COLO668 (cell line): Measurements from ENCODE around the gene KLHL40.

ENCODE experiments used
- DNase-seq: peaks from one replicate; lab custom pipeline; 2025; ENCODE audit not compliant: unreplicated experiment; lab: John Stamatoyannopoulos, UW

KLHL40 gene

DNA sequence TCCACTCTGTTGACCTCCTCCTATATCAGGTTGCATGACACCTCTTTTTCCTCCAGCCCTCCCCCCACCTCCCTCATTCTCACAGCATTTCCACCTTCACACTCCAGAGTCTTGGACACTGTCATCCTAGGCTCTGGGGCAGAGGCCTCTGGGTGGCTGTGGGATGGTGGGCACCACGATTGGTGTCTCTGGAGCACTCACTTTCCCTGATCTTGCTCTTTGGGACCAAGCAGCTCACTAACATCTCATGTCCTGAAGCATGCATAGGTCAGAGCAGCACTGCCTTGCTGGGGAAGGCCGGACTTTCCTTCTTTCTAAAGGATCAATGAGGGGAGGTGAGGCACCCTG, 16.9 kb upstream of the KLHL40 start:
- no peak for DNase-seq

DNA sequence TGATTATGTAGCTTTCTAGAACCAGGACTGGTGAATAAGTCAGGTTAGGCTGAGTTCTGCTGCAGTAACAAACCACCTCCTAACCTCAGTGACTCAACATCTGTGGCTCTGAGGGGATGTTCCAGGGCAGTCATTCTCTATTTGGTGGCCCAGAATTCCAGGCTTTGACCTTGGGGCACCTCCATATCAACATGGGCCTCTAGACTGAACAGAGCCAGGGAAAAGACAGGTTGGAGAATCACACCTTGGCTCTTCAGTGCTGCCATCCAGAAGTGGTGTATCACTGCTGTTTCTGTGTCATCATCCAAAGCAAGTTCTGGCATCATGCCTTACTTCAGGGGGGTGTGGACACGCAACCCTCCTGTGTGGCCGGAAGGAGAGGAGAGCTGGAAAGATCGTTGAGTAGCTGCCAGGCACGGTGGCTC, 16.5 kb upstream of the KLHL40 start:
- DNase-seq, result no peak

DNA sequence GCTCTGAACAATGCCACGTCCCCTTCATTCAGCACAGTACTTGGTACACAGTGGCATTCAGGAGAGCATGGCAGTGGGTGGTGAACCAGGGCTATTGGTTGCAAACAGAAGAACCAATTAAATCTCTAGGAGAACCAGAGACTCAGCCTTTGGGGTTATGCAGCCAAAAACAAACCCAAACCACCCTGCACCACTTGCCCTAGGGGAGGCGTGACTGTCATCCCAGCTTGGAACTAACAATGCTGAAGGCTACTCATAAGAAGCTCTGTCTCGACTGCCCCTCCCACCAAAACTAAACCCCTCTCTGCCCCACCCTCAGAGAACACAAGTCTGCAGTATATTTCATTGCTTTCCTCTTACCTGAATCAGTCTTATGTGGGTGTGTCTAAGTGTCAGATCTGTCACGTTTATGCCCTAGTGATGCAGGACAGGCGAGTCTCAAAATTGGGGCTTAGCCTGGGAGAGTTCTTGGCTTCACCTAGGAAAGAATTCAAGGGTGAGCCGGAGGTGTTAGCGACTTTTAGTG, 15.2 kb upstream of the KLHL40 start:
- DNase-seq, result no peak

DNA sequence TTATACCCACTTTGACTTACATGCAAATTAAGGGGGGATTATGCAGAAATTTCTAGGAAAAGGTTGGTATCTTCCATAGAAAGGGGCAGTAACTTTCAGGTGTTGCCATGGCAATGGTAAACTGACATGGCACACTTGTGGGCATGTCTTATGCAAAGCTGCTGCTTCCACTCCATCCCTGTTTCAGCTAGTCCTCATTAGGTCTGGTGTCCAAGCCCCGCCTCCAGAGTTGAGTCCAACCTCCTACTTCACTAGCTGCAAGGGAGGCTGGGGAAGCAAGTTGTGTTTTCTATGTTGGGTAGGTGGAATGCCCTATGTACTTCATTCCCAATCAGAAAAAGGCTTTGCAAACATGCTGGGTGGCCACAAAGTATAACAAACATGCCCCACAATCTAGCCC, 14.7 kb upstream of the KLHL40 start:
- DNase-seq, result no peak

DNA sequence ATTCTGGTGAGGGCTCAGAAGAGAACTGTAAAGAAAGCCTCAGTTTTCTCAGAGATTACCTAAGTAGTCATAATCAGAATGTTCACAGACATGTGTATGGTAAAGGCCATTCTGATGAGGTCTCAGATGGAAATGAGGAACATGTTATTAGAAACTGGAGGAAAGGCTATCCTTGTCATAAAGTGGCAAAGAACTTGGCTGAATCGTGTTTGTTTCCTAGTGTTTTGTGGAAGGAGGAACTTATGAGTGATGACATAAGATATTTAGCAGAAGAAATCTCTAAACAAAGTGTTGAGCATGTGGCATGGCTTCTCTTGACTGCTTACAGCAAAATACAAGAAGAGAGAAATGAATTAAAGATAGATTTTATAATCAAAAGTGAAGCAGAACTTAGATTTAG, 12.8 kb upstream of the KLHL40 start:
- DNase-seq, result no peak

DNA sequence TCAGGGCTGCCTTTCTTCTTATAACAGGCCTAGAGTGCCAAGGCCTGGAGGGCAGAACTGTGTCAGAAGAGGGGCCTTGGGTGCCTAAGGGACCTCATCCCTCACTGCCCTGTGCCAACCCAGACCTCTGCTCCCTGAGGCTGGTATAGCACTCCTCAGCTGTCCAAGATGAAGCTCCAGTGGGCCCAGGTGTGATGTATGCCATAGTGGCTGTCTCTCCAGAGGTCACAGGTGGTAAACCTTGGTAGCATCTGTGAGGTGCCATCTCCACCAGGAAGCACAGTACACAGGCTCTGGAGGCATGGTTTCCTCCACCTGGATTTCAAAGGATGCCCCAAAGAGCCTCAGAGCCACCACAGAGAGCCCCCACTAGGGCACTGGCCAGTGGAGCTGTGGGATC, 12.3 kb upstream of the KLHL40 start:
- DNase-seq, result no peak

DNA sequence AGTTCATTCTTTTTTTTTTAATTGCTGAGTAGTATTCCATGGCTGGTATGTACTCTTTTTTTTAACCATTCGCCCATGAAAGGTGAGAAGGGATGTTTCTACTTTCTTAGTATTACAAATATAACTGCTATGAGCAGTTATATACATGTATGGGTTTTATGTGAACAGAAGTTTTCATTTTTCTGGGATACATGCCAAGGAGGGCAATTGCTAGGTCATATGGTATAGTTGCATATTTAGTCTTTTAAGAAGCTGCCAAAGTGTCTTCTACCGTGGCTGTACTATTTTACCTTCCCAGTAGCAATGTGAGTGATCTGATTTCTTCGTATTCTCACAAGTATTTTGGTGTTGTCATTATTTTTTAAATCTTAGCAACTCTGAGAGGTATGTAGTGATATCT, 11.2 kb upstream of the KLHL40 start:
- DNase-seq, result no peak

DNA sequence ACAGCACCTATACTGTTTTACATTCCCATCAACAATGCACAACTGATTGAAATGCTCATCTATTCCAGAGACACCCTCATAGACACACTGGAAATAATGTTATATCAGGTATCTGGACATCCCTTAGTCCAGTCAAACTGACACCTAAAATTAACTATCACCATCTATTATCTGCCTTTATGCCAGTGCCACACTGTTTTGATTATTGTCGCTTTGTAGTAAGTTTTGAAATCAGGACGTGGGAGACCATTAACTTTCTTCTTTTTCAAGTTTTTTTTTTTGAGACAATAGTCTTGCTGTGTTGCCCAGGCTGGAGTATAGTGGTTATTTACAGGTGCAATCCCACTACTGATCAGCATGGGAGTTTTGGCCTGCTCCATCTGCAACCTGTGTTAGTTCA, 9.4 kb upstream of the KLHL40 start:
- no peak for DNase-seq

DNA sequence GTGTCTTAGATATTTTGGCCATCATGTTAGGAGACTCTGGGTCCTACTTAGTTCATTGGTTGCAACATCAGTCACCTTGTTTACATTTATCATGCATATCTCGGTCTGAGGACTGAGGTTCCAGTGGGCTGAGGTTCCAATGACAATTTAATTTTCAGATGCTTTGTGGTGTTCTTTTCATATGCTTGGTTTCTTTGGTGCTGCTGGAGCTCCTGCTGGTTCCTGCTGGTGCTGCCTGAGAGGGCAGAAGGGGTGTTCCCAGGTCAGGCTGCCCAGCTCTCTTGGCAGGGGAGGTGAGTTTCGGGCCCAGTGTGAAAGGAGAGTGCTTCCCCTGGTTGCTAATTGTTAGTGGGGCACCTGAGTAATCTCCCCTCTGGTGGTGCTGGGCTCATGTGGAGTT, 6.9 kb upstream of the KLHL40 start:
- no peak for DNase-seq

DNA sequence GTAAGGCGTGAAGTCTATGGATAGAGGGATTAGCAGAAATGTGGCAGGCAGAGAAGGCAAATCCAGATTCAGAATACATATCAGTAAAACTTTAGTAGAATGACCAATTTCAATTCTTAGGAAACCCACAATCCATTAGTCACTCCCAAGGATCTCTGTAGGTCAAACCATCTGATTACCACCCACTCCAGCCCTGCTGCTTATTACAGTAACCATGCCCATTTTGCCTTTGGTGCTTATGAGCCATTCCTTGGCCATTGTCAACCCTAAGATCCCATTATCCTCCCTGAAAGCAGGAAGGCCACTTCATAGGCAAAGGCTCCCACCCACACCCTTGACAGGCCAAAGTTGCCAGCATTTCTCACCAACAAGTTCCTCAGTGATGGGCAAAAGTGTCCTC, 5.1 kb upstream of the KLHL40 start:
- DNase-seq, result no peak

DNA sequence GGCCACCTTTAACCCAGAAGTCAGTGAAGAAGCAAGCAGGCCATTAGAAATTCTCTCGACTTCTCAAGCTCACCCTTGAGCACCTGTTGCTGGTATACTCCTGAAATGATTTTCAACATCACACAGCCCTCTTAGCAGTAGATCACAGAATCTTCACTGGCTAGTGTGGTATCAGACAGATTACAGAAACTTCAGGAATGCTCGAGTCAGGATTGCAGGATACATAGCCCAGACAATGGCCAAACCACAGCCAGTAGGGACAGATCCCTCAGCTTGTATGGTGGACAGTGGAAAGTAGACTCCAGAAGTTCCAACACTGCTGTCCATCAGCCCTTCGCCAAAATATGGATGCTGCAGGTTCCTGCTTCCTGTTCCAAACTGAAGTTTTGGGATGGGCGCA, 4.5 kb upstream of the KLHL40 start:
- DNase-seq, result no peak

DNA sequence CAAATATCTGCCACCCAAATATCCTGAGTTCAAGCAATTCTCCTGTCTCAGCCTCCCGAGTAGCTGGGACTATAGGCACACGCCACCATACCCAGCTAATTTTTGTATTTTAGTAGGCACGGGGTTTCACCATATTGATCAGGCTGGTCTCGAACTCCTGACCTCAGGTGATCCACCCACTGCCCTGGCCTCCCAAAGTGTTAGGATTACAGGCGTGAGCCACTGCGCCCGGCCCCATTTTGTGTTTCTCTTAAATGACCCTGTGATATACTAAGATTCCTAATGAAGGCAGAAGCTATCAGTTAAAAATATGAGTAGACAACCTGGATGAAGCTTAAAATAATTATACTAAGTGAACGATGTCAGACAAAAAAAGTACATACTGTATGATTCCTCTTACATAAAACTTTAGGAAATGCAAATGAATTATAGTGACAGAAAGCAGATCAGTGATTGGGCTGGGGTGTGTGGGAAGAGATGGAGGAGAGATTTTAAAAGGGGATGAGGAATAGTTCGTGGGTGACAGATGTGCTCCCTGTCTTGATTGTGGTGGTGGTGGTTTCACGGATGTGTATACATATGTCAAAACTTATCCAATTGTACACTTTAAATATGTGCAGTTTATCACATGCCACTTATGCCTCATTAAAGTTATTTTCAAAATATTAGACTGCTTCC, 3.8 kb upstream of the KLHL40 start:
- no peak for DNase-seq

DNA sequence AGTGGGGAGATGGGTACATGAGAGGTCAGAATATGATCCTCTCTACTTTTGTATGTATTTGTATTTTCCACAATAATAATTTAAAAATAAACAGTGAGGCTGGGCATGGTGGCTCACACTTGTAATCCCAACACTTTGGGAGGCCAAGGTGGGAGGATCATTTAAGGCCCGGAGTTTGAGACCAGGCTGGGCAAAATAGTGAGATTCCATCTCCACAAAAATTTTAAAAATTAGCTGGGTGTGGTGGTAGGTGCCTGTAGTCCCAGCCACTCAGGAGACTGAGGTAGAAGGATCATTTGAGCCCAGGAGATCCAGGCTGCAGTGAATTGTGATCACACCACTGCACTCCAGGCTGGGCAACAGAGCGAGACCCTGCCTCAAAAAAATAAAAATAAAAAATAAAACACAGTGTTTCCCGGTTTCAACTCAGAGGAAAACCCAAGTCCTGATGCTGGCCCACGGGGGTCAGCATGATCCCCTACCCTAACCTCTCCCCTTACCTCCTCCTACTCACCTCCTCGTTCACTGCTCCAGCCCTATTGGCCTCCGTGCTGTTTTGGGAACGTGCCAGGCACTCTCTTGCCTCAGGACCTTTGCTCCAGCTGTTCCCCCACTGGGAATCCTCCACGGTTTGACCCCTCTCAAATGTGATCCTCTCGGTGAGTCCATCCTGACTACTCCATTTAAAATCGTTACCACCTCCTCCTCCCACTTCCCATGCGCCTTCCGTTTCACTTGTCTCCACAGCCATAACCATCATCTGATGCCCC, 2.9 kb upstream of the KLHL40 start:
- no peak for DNase-seq

DNA sequence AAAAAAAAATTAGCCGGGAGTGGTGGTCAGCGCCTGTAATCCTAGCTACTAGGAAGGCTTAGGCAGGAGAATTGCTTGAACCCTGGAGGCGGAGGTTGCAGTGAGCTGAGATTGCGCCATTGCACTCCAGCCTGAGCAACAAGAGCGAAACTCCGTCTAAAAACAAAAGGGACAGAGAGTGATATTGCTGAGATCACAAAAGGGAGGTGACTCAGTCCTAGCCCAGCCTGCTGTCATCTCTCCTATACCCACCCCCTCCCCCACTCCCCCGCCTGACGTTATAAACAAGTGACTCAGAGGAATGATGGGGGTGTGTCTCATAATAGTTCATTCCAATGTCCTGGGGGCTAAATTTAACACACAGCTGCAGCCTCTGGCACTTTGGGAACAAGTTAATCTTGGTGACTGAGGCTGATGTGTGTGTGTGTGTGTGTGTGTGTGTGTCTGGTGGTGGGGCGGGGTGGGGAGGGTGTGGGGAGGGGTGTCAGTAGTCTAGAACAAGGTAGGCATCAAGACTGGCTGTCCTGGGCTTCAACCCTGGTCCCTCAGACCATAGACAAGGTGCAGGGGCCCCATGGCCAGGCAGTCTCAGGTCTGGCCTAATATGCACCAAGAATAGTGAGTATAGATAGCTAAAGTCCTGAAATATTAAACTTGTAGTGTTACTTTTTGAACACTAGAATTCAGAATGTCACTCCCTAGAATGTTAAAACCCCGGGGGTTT, 1.3 kb upstream of the KLHL40 start:
- DNase-seq, result peak; percentile 20

DNA sequence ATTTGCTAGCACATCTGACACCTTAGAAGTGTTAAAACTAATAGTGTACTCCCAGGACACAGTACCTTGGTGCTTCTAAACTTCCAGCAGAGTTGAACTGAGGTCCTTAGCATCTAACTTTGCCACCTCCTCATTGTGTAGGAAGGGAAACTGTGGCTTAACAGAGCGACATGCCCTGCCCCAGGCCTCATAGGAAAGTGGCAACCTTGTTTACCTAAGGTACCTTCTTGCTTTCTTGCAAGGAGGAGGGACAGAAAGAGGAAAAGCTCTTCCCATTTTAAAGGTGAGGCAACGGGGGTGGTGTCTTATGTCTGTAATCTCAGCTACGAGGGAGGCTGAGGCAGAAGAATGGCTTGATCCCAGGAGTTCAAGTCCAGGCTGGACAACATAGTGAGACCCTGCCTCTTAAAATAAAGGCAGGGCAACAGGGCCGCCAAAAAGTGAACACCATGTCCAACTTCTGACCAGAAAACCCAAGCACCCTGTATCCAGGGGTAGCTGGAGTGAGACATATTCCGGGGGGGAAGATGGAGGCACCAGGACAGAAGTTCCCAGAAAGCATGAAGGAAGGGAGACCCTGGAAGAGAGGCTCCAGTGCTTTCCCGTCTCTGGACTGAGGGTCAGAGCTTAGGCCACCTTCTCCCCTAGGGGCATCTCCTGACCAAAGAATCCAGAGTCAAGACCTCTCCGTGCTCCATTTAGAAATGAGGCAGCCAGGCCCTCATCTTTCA, 540 bp upstream of the KLHL40 start:
- DNase-seq, result no peak

DNA sequence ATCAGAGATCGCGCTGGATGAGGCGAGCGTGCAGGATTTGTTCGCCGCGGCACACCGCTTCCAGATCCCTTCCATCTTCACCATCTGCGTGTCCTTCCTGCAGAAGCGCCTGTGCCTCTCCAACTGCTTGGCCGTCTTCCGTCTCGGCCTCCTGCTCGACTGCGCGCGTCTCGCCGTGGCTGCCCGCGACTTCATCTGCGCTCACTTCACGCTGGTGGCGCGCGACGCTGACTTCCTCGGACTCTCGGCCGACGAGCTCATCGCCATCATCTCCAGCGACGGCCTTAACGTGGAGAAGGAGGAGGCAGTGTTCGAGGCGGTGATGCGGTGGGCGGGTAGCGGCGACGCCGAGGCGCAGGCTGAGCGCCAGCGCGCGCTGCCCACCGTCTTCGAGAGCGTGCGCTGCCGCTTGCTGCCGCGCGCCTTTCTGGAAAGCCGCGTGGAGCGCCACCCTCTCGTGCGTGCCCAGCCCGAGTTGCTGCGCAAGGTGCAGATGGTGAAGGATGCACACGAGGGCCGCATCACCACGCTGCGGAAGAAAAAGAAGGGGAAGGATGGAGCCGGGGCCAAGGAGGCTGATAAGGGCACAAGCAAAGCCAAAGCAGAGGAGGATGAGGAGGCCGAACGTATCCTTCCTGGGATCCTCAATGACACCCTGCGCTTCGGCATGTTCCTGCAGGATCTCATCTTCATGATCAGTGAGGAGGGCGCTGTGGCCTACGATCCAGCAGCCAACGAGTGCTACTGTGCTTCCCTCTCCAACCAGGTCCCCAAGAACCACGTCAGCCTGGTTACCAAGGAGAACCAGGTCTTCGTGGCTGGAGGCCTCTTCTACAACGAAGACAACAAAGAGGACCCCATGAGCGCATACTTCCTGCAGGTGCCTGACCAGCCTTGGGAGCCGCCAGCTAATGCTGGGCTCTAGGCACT, 819 bp downstream of the KLHL40 start:
- no peak for DNase-seq

DNA sequence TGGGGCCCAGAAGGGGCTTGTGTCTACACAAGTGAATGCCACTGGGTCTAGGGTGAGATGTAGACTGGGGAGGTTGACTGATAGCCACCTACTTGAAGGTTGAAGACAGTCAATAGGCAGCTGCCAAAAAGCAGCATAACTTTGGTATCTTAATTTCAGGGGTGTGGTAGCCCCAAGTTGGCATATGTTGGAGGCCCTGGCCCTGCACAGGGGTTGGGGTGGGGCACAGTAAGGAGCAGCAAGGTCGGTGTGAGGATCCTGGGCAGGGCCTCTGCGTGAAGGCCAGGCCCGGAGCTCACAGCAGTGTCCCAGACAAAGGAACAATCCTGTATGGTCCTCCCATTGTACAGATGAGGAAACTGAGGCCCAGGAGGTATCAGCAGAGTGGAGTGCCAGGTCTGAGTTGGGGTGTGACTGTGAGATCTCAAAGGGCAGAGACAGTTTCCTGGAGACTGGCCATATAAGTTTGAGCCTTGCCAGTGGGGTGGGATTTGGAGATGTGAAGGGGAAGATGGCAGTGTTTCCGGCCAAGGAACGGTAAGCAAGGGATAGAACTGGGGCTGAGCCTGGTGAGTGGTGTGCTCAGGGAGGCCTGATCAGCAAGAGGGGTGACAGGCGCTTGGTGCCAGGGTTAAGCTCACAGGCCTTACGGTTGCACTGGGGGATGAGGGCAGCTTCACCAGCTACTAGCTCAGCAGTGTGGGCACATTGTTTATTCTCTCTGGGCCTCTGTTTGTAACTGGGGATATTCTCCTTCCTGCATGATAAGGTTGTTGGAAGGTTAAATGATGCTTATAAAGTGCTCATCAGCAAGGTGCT, 1.7 kb downstream of the KLHL40 start:
- DNase-seq, result no peak

DNA sequence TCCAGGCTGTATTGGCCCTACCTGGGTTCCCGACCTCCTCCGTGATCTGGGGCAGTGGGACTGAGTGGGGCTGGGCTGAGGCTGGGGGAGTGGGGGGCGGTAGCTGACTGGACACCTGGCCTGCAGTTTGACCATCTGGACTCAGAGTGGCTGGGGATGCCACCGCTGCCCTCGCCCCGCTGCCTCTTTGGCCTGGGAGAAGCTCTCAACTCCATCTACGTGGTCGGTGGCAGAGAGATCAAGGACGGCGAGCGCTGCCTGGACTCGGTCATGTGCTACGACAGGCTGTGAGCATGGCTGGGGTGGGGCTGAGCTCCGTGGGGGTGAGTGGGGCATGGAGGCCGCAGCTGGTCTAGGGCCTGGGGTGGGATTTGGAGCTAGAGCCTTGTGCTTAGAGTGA, 2.7 kb downstream of the KLHL40 start:
- DNase-seq, result no peak
